Measurements from ENCODE around the gene PSMB9.

PSMB9 gene

DNA sequence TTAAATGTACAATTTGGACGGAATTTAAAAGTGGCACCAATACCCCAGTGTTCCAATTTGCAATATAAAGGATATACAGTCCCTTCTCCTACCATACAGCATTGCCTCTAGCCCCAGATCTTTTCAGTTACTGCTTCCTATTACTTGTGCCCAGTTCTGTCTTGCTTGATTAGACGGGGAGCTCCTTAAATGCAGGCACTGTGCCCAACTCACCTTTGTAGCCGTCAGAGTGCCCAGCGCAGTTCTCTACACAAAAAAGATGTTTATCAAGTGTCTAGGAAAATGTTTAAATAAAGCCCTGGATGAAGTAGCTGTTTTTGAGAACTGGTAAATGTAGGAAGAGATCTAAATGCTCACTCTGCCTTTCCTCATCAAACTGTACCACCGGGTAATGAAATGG is 23.1 kb upstream of the PSMB9 start:
- CTCF ChIA-PET = interaction anchor here (0.8 to 1.0 kb wide), 2 partner anchors 22 to 37 kb away, joined by 3 to 4 read pairs; partner anchors contain the start of genes PSMB9 and TAP1
- peaks cover 62% of the 10 kb centered on the region for H3K4me1 Mint-ChIP-seq

GRCh38 chr6:32832535-32832934 is 21.5 kb upstream of the PSMB9 start:
- H3K36me3 Mint-ChIP-seq = peaks cover 80% of the 10 kb centered on the region
- no peak for DNase-seq
- no peaks in the 10 kb centered on the region for H3K9me3 Mint-ChIP-seq
- CTCF ChIA-PET = interaction anchor here (0.8 to 1.1 kb wide), 2 partner anchors 22 to 38 kb away, joined by 3 read pairs; no protein-coding TSS in a partner anchor
- H3K4me1 Mint-ChIP-seq = peaks cover 65% of the 10 kb centered on the region
- H3K27ac Mint-ChIP-seq = peak overlapping the region; percentile 31
- no peak overlapping the region for H3K4me3 Mint-ChIP-seq
- no peaks in the 10 kb centered on the region for H3K27me3 Mint-ChIP-seq

More for the DNA sequence above, 23.1 kb upstream of the PSMB9 start:
- Mint-ChIP-seq H3K36me3 (peaks cover 71% of the 10 kb centered on the region), H3K27me3 (no peaks in the 10 kb centered on the region), H3K27ac (no peak overlapping the region), H3K4me3 (no peak overlapping the region), H3K9me3 (no peaks in the 10 kb centered on the region)
- no peak for DNase-seq

- no peak overlapping the region for H3K27ac Mint-ChIP-seq
- H3K4me1 Mint-ChIP-seq = peaks cover 59% of the 10 kb centered on the region
- no peak for DNase-seq
- no peaks in the 10 kb centered on the region for H3K9me3 Mint-ChIP-seq
- H3K27me3 Mint-ChIP-seq = no peaks in the 10 kb centered on the region
- H3K4me3 Mint-ChIP-seq = no peak overlapping the region
- CTCF ChIA-PET = no interaction called here
- H3K36me3 Mint-ChIP-seq = peaks cover 73% of the 10 kb centered on the region
These were observed 20.3 kb upstream of the PSMB9 start for GRCh38 chr6:32833664-32834063.

DNA sequence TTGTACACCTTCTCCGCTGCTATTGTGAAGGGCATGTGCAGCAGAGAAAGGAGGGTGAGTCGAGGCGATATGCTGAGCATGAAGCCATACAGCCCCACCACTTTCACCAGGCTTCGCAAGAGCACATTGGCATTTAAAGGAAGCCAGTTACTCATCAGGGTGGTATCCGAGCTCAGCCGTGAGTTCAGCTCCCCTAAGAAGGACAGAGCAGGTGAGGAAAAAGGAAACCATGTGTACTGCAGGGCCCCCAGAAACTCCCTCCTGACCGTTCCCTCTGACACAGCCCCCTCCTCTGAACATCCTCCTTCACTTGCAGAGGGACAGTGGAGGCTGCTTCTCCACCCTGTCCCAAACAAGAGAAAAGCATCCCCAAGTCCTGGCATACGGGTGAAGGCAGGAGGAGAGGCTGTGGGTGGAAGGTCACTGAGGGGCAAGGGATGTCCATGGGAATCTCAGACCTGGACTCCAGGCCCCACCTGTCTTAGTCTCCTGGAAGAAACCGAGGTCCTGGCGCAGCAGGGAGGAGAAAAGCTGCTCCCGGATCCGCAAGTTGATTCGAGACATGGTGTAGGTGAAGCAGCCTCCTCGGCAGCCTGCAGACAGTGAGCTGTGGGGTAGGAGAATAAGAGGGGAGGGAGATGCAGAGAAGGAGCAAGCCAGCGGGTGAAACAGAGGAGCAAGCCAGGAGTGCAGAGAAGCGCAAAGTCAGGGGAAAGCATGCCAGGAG is 18.7 kb upstream of the PSMB9 start:
- peaks cover 63% of the 10 kb centered on the region for H3K36me3 Mint-ChIP-seq

DNA sequence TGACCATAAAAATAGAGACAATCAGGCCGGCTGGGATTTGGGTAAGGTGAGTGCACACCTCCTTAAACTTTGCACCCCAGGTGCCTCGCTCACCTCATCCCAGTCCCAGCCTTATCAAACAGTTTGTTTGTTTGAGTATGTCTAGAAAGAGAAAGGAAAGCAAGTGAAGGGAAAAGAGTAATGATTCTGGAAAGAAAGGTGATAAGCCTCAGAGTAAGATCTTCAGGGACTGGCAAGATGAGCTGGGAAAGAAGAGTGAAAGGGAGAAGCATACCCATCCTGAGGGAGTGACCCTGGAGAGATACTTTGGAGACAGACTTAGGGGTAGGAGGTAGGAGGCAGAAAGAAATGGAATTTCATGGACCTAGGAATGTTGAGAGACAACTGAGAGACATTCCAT is 17.1 kb upstream of the PSMB9 start:
- no peaks in the 10 kb centered on the region for H3K9me3 Mint-ChIP-seq
- peaks cover 68% of the 10 kb centered on the region for H3K36me3 Mint-ChIP-seq
- peak overlapping the region; percentile 100 for H3K27ac Mint-ChIP-seq
- no peak for DNase-seq
- peak overlapping the region; percentile 85 for H3K4me3 Mint-ChIP-seq
- no peaks in the 10 kb centered on the region for H3K27me3 Mint-ChIP-seq
- CTCF ChIA-PET = interaction anchor here (1.4 to 6.7 kb wide), 5 partner anchors 8 to 148 kb away, joined by 3 to 184 read pairs (median 22); partner anchors contain the start of genes HLA-DMA, PSMB9 and TAP1
- H3K4me1 Mint-ChIP-seq = peaks cover 86% of the 10 kb centered on the region

More for the DNA sequence above, 18.7 kb upstream of the PSMB9 start:
- Mint-ChIP-seq H3K27ac (no peak overlapping the region), H3K27me3 (no peaks in the 10 kb centered on the region), H3K9me3 (no peaks in the 10 kb centered on the region), H3K4me3 (no peak overlapping the region), H3K4me1 (peaks cover 75% of the 10 kb centered on the region)
- DNase-seq = no peak
- CTCF ChIA-PET = interaction anchor here (0.8 to 1.3 kb wide), 2 partner anchors 19 to 33 kb away, joined by 3 read pairs; no protein-coding TSS in a partner anchor

- DNase-seq = peak; percentile 23
- CTCF ChIA-PET = interaction anchor here (0.9 to 6.7 kb wide), 15 partner anchors 9 to 147 kb away, joined by 3 to 184 read pairs (median 7); partner anchors contain the start of genes BRD2, HLA-DMA, PSMB9 and TAP1
- H3K27ac Mint-ChIP-seq = peak overlapping the region; percentile 100
- no peaks in the 10 kb centered on the region for H3K9me3 Mint-ChIP-seq
- peak overlapping the region; percentile 85 for H3K4me3 Mint-ChIP-seq
- H3K36me3 Mint-ChIP-seq = peaks cover 72% of the 10 kb centered on the region
- peaks cover 88% of the 10 kb centered on the region for H3K4me1 Mint-ChIP-seq
- H3K27me3 Mint-ChIP-seq = no peaks in the 10 kb centered on the region
These were observed 16.3 kb upstream of the PSMB9 start for GRCh38 chr6:32837651-32838113.

GRCh38 chr6:32838114-32838958 is 15.7 kb upstream of the PSMB9 start, which contains the start of gene TAP2:
Gene TAP2, minus strand, starts transcription at chr6:32838739. Its CDS starts 506 bp downstream, at chr6:32838233.
- Mint-ChIP-seq H3K9me3 (no peaks in the 10 kb centered on the region), H3K4me3 (peak within 1 kb of the TSS; percentile 85), H3K27ac (peak within 1 kb of the TSS; percentile 100), H3K36me3 (peaks cover 70% of the 10 kb centered on the region), H3K4me1 (peaks cover 86% of the 10 kb centered on the region), H3K27me3 (no peaks in the 10 kb centered on the region)
- CTCF ChIA-PET = interaction anchor here (0.6 to 6.7 kb wide), 29 partner anchors 10 to 176 kb away, joined by 3 to 184 read pairs (median 4); partner anchors contain the start of genes BRD2, HLA-DMA, HLA-DMB and PSMB9
- DNase-seq = peak; percentile 98

- Mint-ChIP-seq H3K4me1 (peaks cover 76% of the 10 kb centered on the region), H3K4me3 (no peak overlapping the region), H3K27me3 (no peaks in the 10 kb centered on the region), H3K9me3 (no peaks in the 10 kb centered on the region), H3K27ac (peak overlapping the region; percentile 100), H3K36me3 (peaks cover 70% of the 10 kb centered on the region)
- CTCF ChIA-PET = interaction anchor here (0.7 to 6.7 kb wide), 18 partner anchors 11 to 175 kb away, joined by 3 to 184 read pairs (median 5); partner anchors contain the start of genes BRD2, HLA-DMB, PSMB9 and TAP1
- no peak for DNase-seq
These were observed 14.6 kb upstream of the PSMB9 start for GRCh38 chr6:32839356-32839755.

DNA sequence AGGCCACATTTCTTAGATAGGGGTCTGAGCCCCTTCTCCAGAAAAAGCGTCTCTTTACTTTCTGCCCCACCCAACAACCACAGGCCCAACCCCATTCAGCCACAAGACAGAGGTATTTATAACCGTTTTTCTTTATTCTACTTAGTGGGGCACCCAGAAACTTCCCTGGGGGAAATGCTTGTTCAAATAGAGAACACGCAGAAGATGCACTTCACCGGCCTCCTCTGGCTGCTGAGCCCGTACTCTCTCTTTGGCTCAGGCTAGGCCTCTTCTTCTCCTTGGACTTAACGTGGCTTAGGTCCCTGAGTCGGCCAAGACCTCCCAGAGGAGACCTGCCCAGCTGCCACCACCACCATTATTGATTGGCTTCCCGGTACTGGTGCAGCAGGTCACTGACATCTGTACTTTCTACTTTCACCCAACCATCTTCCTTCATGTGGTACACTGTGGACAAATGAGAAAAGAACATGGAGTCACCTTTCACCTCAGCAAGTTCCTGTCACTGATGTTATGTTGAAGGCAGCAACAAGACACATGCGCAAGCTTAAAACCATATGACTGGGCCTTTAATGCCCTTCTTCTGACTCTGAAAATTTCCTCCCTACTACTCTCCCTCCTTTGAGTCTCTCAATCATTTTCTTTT is 13.3 kb upstream of the PSMB9 start:
- peak overlapping the region; percentile 100 for H3K27ac Mint-ChIP-seq
- peaks cover 69% of the 10 kb centered on the region for H3K36me3 Mint-ChIP-seq
- peak overlapping the region; percentile 98 for H3K4me3 Mint-ChIP-seq
- peak; percentile 63 for DNase-seq
- CTCF ChIA-PET = interaction anchor here (0.5 to 6.7 kb wide), 3 partner anchors 16 to 40 kb away, joined by 3 to 184 read pairs (median 158); partner anchors contain the start of genes PSMB9 and TAP1
- H3K27me3 Mint-ChIP-seq = no peaks in the 10 kb centered on the region
- no peaks in the 10 kb centered on the region for H3K9me3 Mint-ChIP-seq
- H3K4me1 Mint-ChIP-seq = peaks cover 72% of the 10 kb centered on the region

GRCh38 chr6:32842021-32842650 is 11.9 kb upstream of the PSMB9 start:
- Mint-ChIP-seq H3K36me3 (peaks cover 69% of the 10 kb centered on the region), H3K27me3 (no peaks in the 10 kb centered on the region), H3K27ac (peak overlapping the region; percentile 100), H3K4me3 (peak overlapping the region; percentile 98), H3K4me1 (peaks cover 70% of the 10 kb centered on the region), H3K9me3 (no peaks in the 10 kb centered on the region)
- CTCF ChIA-PET = interaction anchor here (1.0 to 6.7 kb wide), 3 partner anchors 14 to 130 kb away, joined by 3 to 184 read pairs (median 158); partner anchors contain the start of genes PSMB9 and TAP1
- DNase-seq = no peak

DNA sequence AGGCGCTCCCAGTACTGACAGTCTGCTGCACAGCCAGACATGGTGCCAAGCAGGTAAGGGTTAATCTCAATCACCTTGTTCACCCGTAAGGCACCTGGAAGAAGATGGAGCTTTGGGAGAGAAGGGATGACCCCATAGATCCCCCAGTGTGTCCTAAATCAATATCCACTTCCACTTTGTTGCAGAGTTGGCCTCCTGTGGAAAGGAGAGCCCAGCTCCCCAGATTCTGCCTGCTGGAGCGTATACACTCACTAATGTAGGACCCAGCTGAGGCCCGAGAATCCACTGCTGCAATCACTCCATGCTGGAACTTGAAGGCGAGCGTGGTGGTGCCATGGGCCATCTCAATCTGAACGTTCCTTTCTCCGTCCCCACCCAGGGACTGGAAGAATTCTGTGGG is 11.3 kb upstream of the PSMB9 start:
- Mint-ChIP-seq H3K9me3 (no peaks in the 10 kb centered on the region), H3K36me3 (peaks cover 70% of the 10 kb centered on the region), H3K4me3 (peak overlapping the region; percentile 98), H3K27ac (peak overlapping the region; percentile 100), H3K27me3 (no peaks in the 10 kb centered on the region), H3K4me1 (peaks cover 70% of the 10 kb centered on the region)
- no peak for DNase-seq
- CTCF ChIA-PET = interaction anchor here (6.7 kb wide), 1 partner anchor 14 kb away, joined by 158 read pairs; the partner anchor contains the start of genes PSMB9 and TAP1

DNA sequence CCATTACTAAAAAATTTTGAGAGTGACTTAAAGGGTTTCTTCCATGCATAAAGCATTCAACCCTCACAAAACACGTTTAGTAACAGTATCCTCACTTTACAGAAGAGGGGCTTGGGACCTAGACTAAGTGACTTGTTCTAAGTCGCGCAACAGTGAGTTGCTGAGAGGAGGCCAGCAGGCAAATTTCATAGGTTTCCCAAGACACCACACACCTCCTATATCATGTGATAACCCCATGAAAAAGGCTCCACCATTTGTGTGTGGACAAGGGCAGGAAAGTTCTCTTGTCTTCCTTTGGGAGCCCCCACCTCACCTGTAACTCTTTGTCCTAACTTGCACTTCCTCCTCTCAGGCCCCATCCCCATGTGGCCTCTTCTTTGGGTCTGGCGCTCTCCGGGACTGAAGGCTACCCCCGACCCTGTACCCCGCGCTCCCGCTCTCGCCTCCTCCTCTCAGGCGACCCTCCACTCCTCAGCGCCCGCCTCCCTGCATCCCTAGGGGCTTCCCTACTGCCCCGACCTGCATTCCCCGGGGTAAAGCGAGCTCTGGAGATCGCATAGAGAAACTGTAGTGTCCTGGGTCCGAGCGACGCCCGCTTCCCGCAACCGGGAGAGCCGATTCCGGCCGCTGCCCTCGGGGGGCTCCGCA is 10.5 kb upstream of the PSMB9 start:
- DNase-seq = no peak
- H3K36me3 Mint-ChIP-seq = peaks cover 78% of the 10 kb centered on the region
- H3K4me3 Mint-ChIP-seq = peak overlapping the region; percentile 98
- H3K27ac Mint-ChIP-seq = peak overlapping the region; percentile 100
- no peaks in the 10 kb centered on the region for H3K27me3 Mint-ChIP-seq
- H3K4me1 Mint-ChIP-seq = peaks cover 77% of the 10 kb centered on the region
- no peaks in the 10 kb centered on the region for H3K9me3 Mint-ChIP-seq
- CTCF ChIA-PET = interaction anchor here (2.9 to 6.7 kb wide), 3 partner anchors 11 to 25 kb away, joined by 20 to 158 read pairs (median 46); partner anchors contain the start of genes PSMB9 and TAP1

Data from activated naive CD4-positive, alpha-beta T cell treated with anti-CD3 and anti-CD28 coated beads, Interleukin-2, amount 10 ng/mL, durations not matched to agents 7 days and 5 days (primary cell).